ENCODE results near the gene KIAA0408. TPM values are rescaled to one million over a fixed set of nuclear protein-coding genes. Genes with fewer than 3 reads are reported as not detected.
"Not testable (repeated sequence)": the region's sequence is repeated elsewhere in the genome, so short reads cannot be mapped to it uniquely, and the experiment has no call there.

Gene KIAA0408
- total RNA-seq, 2 experiments from 2014 or later, result 10.7 to 10.8 TPM

DNA sequence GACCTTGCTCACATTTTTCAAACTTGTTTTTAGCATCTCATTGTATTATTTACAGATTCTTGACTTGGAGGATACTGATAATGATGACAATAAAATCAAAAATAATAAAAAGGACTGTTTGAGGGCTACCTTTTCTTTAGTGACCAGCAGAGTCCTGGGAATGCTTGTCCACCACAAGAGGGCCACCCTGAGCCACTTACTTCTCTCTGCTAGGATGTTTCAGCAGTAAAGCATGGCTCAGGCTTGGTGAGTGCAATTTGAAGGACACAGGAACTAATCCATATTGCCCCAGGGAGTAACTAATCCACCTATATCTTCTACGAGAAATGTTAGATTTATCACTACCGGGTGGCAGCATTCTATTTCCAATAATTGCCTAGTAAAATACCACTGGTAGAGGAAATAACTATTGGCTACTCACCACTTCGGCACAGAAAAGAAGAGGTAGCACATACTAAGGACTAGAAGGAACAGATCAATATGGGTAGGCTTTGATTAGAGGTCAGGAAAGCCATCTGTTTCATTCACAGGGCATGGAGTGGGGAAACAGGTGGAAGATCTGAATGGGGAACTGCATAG, 5.8 kb upstream of the KIAA0408 start:
- ChIA-PET POLR2A (no interaction called here), CTCF (interaction anchor here (1.3 kb wide), 1 partner anchor 51 kb away, joined by 7 read pairs; no protein-coding TSS in a partner anchor)

- ChIA-PET POLR2A (no interaction called here), CTCF (interaction anchor here (1.0 to 2.3 kb wide), 5 partner anchors 52 to 160 kb away, joined by 3 to 11 read pairs (median 3); no protein-coding TSS in a partner anchor)
Observed at GRCh38 chr6:127464161-127464880, 5.1 kb upstream of the KIAA0408 start.

DNA sequence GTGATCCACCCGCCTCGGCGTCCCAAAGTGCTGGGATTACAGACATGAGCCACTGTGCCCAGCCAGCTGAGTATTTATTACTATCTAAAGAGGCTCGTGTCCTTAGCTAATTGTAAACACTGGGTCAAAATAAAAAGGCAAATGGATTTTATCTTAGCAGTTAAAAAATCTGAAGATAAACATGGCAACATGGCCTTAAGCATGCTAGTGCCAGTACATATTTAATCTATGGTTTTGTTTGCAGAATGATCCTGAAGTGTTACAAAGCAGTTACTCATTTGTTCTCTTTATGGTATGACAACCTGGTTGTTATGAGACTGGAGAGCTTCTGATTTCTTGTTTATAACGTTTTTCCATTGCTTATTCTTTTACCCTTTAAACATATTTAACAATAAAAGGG, 3.9 kb upstream of the KIAA0408 start:
- ChIA-PET POLR2A (no interaction called here), CTCF (interaction anchor here (0.9 to 2.3 kb wide), 4 partner anchors 52 to 159 kb away, joined by 3 to 11 read pairs (median 3); no protein-coding TSS in a partner anchor)

- ChIA-PET CTCF (interaction anchor here (0.9 to 2.3 kb wide), 3 partner anchors 53 to 77 kb away, joined by 3 to 11 read pairs (median 3); no protein-coding TSS in a partner anchor), POLR2A (no interaction called here)
Observed at GRCh38 chr6:127462376-127462775, 3.2 kb upstream of the KIAA0408 start.

DNA sequence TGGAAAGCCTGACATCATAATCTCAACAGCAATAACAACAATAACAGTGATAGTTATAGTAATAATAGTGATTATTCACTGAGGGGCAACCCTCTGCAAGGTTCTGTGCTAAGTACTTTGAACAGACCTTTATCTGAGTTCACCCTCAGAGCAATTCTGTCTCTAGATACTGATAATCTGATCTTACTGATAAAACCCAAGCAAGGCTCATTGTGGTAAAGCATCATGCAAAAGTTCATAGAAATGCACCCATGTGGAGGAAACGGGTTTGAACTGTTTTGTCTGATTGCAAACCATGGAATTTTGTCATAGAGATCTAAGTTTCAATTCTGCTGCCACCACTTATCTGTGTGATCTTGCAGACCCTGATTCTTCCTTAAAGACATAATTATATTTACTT, 1.3 kb upstream of the KIAA0408 start:
- POLR2A ChIA-PET, result no interaction called here
- CTCF ChIA-PET, result no interaction called here

GRCh38 chr6:127458817-127459216, 372 bp downstream of the KIAA0408 start:
- POLR2A ChIA-PET, result no interaction called here
- CTCF ChIA-PET, result interaction anchor here (0.6 to 1.6 kb wide), 2 partner anchors 80 to 355 kb away, joined by 4 read pairs; no protein-coding TSS in a partner anchor

DNA sequence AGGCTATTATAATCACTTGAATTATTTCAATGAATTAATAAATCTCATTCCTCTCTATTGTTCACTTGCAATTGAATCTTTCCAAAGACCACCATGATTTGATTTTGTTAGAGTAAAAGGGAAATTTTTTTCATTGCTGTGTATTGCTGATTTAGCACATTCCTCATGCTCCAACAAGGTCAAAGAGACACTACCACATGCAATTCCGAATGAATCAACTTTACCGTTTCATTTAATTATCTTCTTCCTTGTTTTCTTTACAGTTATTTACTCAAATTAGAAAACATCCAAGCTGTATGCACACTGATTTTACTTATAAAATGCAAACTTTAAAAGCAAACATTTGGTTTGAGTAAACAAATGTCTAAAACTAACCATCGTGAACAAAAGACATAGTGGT, 967 bp downstream of the KIAA0408 start:
- ChIA-PET CTCF (no interaction called here), POLR2A (no interaction called here)

- CTCF ChIA-PET, result no interaction called here
- POLR2A ChIA-PET, result no interaction called here
Observed at GRCh38 chr6:127457456-127458064, 1.6 kb downstream of the KIAA0408 start.

DNA sequence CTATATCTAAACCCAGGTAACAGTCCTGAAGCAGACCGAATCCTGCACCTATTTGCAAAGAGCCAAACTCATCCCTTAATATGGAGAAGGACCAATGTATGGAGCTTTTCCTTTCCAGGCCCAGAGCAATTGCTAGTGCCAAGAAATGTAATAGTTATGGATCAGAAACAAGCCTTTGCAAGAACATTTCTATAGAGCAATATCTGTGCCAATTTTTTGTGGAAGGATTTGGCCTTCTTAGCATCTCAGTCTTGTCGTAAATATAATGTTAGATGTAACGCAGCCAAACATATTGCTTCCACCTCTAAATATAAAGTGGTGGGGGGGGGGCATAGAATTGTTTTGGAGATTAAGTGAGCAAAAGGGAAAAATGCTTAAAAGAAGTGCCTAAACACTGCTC, 2.7 kb downstream of the KIAA0408 start:
- ChIA-PET CTCF (no interaction called here), POLR2A (no interaction called here)

- CTCF ChIA-PET, result no interaction called here
- POLR2A ChIA-PET, result no interaction called here
Observed at GRCh38 chr6:127453845-127454619, 5.2 kb downstream of the KIAA0408 start.

DNA sequence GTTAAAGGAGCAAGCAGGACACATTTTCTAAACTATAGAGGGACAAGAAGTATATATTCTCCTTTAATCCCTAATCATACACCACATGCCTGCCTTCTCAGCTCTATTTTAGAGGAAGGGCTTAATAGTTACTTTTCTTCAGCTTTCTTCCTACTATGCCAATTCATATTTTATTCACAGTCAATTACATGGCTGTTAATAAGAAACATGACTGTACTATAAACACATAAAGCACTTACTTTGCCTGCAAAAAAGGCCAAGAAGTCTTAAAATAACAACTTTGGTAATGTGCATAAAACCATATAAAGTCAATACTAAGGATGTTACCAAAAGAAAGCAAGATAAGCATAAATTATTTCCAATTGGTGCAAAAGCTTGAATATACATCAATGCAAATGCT, 6.4 kb downstream of the KIAA0408 start:
- CTCF ChIA-PET, result no interaction called here
- POLR2A ChIA-PET, result no interaction called here

DNA sequence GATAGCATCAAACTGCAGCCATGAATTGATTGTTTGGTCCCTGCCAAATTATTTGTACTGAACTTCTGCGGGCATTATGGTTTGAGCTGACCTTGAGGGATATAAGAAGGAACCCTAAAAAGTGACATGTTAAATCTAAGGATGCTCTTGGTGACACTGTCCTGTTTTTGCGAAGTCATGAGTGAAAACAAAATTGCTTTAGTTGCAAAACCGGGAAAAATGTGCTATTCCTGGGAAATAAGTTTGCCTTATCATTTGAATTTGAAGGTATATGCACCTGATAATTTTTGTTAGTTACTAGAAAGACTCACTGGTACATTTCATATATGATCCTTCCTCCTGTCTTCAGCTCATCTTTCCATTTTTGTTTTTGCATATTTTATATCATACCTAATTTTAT, 7.8 kb downstream of the KIAA0408 start:
- ChIA-PET CTCF (interaction anchor here (1.3 kb wide), 1 partner anchor 87 kb away, joined by 6 read pairs; no protein-coding TSS in a partner anchor), POLR2A (no interaction called here)

- CTCF ChIA-PET, result no interaction called here
- POLR2A ChIA-PET, result no interaction called here
Observed at GRCh38 chr6:127447780-127448179, 11.4 kb downstream of the KIAA0408 start.

DNA sequence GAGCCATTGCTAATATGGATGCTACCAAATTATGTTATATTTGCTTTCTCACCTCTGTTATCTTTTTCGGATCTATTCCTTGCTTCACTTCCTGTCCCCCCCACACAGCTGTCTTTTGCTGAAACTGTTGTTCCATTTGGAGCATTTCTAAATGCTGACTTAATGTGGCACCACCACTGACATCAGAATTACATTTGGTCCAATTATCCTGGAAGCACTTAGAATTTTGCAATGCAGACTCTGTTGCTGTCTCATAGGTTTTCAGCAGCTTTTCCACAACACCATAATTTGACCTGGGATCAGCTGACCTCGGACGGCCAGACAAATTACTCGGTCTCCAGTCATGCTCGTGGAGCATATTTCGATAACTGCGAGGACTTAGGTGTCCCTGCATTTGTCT, 12.8 kb downstream of the KIAA0408 start:
- POLR2A ChIA-PET, result no interaction called here
- CTCF ChIA-PET, result no interaction called here

GRCh38 chr6:127441881-127442280, 17.3 kb downstream of the KIAA0408 start:
- CTCF ChIA-PET, result no interaction called here

GRCh38 chr6:127439718-127440117, 19.5 kb downstream of the KIAA0408 start:
- ChIA-PET CTCF (no interaction called here), POLR2A (no interaction called here)

More at GRCh38 chr6:127441881-127442280, 17.3 kb downstream of the KIAA0408 start:
- POLR2A ChIA-PET, result no interaction called here

DNA sequence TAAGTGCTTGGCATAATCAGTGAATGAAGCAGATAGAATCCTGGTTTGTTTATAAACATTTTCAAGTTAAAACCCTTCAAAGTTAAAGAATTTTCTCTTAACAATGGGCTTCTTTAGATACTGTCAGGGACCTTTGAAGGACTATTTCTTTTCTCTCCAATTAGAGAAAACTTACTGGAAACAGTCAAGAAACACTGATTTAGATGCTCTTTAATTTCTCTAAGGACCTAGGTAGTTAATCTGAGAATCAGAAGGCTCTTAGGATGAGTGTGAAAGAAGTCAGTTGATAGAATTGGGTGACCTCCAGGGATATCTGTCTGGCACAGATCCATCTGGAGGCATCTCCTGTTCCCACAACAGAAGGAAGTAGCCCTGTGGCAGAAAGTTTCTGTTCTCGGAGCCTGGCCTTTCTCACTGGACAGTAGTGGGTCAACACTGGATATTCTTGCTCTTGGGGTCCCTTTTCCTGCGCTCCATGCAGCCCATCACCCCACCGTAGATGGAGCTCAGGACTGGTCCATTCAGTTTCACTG, 22.5 kb downstream of the KIAA0408 start:
- ChIA-PET POLR2A (no interaction called here), CTCF (no interaction called here)

DNA sequence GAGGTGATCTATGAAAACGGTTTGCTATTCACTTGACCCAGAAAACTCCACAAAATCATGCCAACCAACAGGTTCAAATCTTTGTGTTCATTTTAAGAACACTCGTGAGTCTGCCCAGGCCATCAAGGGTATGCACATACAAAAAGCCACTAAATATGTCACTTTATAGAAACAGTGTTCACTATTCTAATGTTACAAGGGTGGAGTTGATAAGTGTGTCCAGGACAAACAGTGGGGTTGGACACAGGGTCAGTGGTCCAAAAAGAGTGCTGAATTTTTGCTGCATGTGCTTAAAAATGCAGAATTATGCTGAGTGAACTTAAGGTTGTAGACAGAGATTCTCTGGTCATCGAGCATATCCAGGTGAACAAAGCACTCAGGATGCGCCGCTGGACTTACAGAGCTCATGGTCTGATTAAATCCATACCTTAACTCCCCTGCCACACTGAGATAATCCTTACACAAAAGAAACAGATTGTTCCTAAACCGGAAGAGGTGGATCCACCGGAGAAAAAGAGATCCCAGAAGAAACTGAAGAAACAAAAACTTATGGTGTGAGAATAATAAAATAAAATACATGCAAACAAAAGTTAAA, 23.5 kb downstream of the KIAA0408 start:
- CTCF ChIA-PET, result no interaction called here
- POLR2A ChIA-PET, result no interaction called here

DNA sequence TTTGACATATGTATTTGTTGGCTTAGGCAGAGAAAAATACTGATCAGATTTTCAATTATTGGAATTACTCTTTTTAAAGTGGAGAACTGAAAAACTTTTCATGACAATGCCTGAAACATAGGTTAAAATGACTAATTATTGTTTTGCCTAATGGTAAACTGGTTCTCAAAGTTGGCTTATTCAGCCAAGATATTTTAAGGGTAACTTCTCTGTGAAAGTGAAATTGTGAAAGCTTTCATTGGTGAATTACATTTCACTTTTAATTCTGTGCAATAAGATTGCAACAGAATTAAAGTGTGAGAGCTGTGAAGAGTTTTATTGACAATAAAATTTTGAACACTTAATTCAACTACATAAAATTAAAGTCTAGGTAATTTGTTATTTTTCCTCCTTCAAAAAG, 24.5 kb downstream of the KIAA0408 start:
- POLR2A ChIA-PET, result no interaction called here
- CTCF ChIA-PET, result no interaction called here

- CTCF ChIA-PET, result interaction anchor here (1.0 kb wide), 1 partner anchor 88 kb away, joined by 3 read pairs; no protein-coding TSS in a partner anchor
- POLR2A ChIA-PET, result not testable (repeated sequence)
Observed at GRCh38 chr6:127428562-127428961, 30.6 kb downstream of the KIAA0408 start.
